CD4-positive, alpha-beta T cell (primary cell): ENCODE data around the gene SMYD3. TPM values are rescaled to one million over a fixed set of nuclear protein-coding genes. Genes with fewer than 3 reads are reported as not detected.

Source experiments
- ATAC-seq: fragments of 200-7000 bp; cut with Tn5 transposase; one replicate; pipeline ENCODE4 v1.10.0; 2022; ENCODE audit warnings: mild to moderate bottlenecking; ENCODE audit not compliant: poor library complexity
- CTCF ChIA-PET: fragments of 350-600 bp; sonication (Branson Sonifier 250); formaldehyde crosslinking; loops from one replicate; lab custom pipeline; 2021; ENCODE audit warnings: antibody characterized with exemption, inconsistent platforms; lab: Charles Lee
- POLR2A ChIA-PET: fragments of 350-600 bp; sonication (Branson Sonifier 250); formaldehyde crosslinking; loops from one replicate; lab custom pipeline; 2021; ENCODE audit warnings: antibody characterized with exemption, inconsistent platforms; lab: Charles Lee
- DNase-seq, 14 experiments: peaks; one replicate each; pipeline ENCODE4 v3.0.0-alpha.2; 2013 to 2020; ENCODE audit warnings: mixed read lengths in 2 of 14
- H3K27ac ChIP-seq, 2 donors: one replicate each; pipeline versions ENCODE4 v1.5.1 to v1.7.0; 2013; ENCODE audit warnings: low read length in 2 of 2, low read depth in 1 of 2, mild to moderate bottlenecking in 1 of 2
- H3K27me3 ChIP-seq, 2 experiments: 1 replicate in 1 of 2; 2 replicates in 1 of 2; pipeline versions ENCODE4 v1.6.1 to v1.7.0; 2013; ENCODE audit warnings: low read length in 2 of 2, control low read depth in 1 of 2, mild to moderate bottlenecking in 1 of 2, moderate library complexity in 1 of 2; ENCODE audit not compliant: insufficient read depth in 2 of 2, control insufficient read depth in 1 of 2
- H3K36me3 ChIP-seq: one replicate; pipeline ENCODE4 v1.6.1; 2013; ENCODE audit warnings: low read length, control low read depth; ENCODE audit not compliant: insufficient read depth
- H3K4me1 ChIP-seq: one replicate; pipeline ENCODE4 v1.6.1; 2013; ENCODE audit warnings: low read length, control low read depth; ENCODE audit not compliant: insufficient read depth
- H3K4me3 ChIP-seq: one replicate; pipeline ENCODE4 v1.5.1; 2013; ENCODE audit warnings: mild to moderate bottlenecking, low read length, moderate library complexity
- H3K9me3 ChIP-seq, 2 experiments: 1 replicate in 1 of 2; 2 replicates in 1 of 2; pipeline versions ENCODE4 v1.6.1 to v1.7.0; 2013; ENCODE audit warnings: low read length in 2 of 2, mild to moderate bottlenecking in 2 of 2, control low read depth in 1 of 2, moderate library complexity in 1 of 2; ENCODE audit not compliant: control insufficient read depth in 1 of 2, insufficient read depth in 1 of 2
- H3K27ac Mint-ChIP-seq: one replicate; pipeline ENCODE4 v1.8.0; 2020; ENCODE audit warnings: mixed read lengths
- H3K27me3 Mint-ChIP-seq: one replicate; pipeline ENCODE4 v1.8.0; 2021; ENCODE audit warnings: mixed read lengths
- H3K36me3 Mint-ChIP-seq: one replicate; pipeline ENCODE4 v1.8.0; 2021; ENCODE audit warnings: low read depth, mixed read lengths
- H3K4me1 Mint-ChIP-seq: one replicate; pipeline ENCODE4 v1.8.0; 2021; ENCODE audit warnings: low read depth, mixed read lengths
- H3K4me3 Mint-ChIP-seq: one replicate; pipeline ENCODE4 v1.8.0; 2020; ENCODE audit warnings: mild to moderate bottlenecking, mixed read lengths
- H3K9me3 Mint-ChIP-seq: one replicate; pipeline ENCODE4 v1.8.0; 2020; ENCODE audit warnings: mixed read lengths
- intact Hi-C, 2 experiments: fragments of 100-400 bp; cut with DNase I in 1 of 2; cut with micrococcal nuclease in 1 of 2; formaldehyde crosslinking; loops; one replicate each; pipeline versions ENCODE4 v1.15.1 to v1.9.0; 2023 to 2025; cut with DNase I, micrococcal nuclease
- total RNA-seq, 174 experiments: library from RNA in 2 of 174; stranded (reverse) in 2 of 174; gene quantifications; one replicate each; pipeline ENCODE4 v1.2.3 and lab custom pipeline; 2021 to 2026
- TF ChIP-seq, protein P1 (sequence below): fragments of 200-600 bp; IDR thresholded peaks from one replicate; pipeline ENCODE4 v1.8.0; 2022; ENCODE audit warnings: antibody characterized with exemption, mild to moderate bottlenecking

Gene SMYD3
- total RNA-seq, 2 experiments from 2014 or later: 18.8 to 19.6 TPM

- Histone ChIP-seq H3K27ac (no peak overlapping the region), H3K36me3 (no peaks in the 10 kb centered on the region), H3K9me3 (peaks cover 0 to 2% of the 10 kb centered on the region in 2 experiments), H3K4me3 (no peak overlapping the region), H3K27me3 (no peaks in the 10 kb centered on the region), H3K4me1 (no peaks in the 10 kb centered on the region)
- no peak for DNase-seq
- Mint-ChIP-seq H3K36me3 (peaks cover 6% of the 10 kb centered on the region), H3K27ac (no peak overlapping the region), H3K9me3 (no peaks in the 10 kb centered on the region), H3K4me1 (no peaks in the 10 kb centered on the region), H3K27me3 (no peaks in the 10 kb centered on the region), H3K4me3 (no peak overlapping the region)
- ATAC-seq: no peak
- intact Hi-C loops: no loop called here
- POLR2A ChIA-PET: no interaction called here
- TF ChIP-seq, protein P1, sequence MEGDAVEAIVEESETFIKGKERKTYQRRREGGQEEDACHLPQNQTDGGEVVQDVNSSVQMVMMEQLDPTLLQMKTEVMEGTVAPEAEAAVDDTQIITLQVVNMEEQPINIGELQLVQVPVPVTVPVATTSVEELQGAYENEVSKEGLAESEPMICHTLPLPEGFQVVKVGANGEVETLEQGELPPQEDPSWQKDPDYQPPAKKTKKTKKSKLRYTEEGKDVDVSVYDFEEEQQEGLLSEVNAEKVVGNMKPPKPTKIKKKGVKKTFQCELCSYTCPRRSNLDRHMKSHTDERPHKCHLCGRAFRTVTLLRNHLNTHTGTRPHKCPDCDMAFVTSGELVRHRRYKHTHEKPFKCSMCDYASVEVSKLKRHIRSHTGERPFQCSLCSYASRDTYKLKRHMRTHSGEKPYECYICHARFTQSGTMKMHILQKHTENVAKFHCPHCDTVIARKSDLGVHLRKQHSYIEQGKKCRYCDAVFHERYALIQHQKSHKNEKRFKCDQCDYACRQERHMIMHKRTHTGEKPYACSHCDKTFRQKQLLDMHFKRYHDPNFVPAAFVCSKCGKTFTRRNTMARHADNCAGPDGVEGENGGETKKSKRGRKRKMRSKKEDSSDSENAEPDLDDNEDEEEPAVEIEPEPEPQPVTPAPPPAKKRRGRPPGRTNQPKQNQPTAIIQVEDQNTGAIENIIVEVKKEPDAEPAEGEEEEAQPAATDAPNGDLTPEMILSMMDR: no peak
- CTCF ChIA-PET: no interaction called here
Observed at GRCh38 chr1:246142320-246142893, 364.7 kb downstream of the SMYD3 start.

GRCh38 chr1:246141306-246141705 lies 365.8 kb downstream of the SMYD3 start:
- POLR2A ChIA-PET: no interaction called here

GRCh38 chr1:246139745-246140182 lies 367.3 kb downstream of the SMYD3 start:
- Mint-ChIP-seq H3K4me1 (no peaks in the 10 kb centered on the region), H3K9me3 (no peaks in the 10 kb centered on the region), H3K36me3 (no peaks in the 10 kb centered on the region), H3K4me3 (no peak overlapping the region), H3K27me3 (no peaks in the 10 kb centered on the region), H3K27ac (no peak overlapping the region)
- ChIA-PET CTCF (no interaction called here), POLR2A (no interaction called here)
- intact Hi-C loops: no loop called here
- Histone ChIP-seq H3K4me1 (no peaks in the 10 kb centered on the region), H3K27ac (no peak overlapping the region), H3K36me3 (no peaks in the 10 kb centered on the region), H3K27me3 (no peaks in the 10 kb centered on the region), H3K9me3 (no peaks in the 10 kb centered on the region), H3K4me3 (no peak overlapping the region)
- TF ChIP-seq, protein P1: no peak
- DNase-seq (no peak), ATAC-seq (no peak)

More at GRCh38 chr1:246141306-246141705, 365.8 kb downstream of the SMYD3 start:
- TF ChIP-seq, protein P1: no peak
- H3K9me3 ChIP-seq: no peaks in the 10 kb centered on the region
- H3K4me1 ChIP-seq: no peaks in the 10 kb centered on the region
- intact Hi-C loops: no loop called here
- Mint-ChIP-seq H3K9me3 (no peaks in the 10 kb centered on the region), H3K27ac (no peak overlapping the region), H3K36me3 (peaks cover 6% of the 10 kb centered on the region), H3K27me3 (no peaks in the 10 kb centered on the region), H3K4me3 (no peak overlapping the region), H3K4me1 (no peaks in the 10 kb centered on the region)
- no peak overlapping the region for H3K4me3 ChIP-seq
- CTCF ChIA-PET: no interaction called here
- ATAC-seq: no peak
- no peaks in the 10 kb centered on the region for H3K36me3 ChIP-seq
- no peaks in the 10 kb centered on the region for H3K27me3 ChIP-seq
- DNase-seq: no peak
- no peak overlapping the region for H3K27ac ChIP-seq
